Measurements from ENCODE around the gene GPATCH4. TPM values are rescaled to one million over a fixed set of nuclear protein-coding genes. Genes with fewer than 3 reads are reported as not detected.
"Not testable (repeated sequence)": the region's sequence is repeated elsewhere in the genome, so short reads cannot be mapped to it uniquely, and the experiment has no call there.

GPATCH4 gene
- total RNA-seq, 1 donor from 2014 or later = 104 TPM

DNA sequence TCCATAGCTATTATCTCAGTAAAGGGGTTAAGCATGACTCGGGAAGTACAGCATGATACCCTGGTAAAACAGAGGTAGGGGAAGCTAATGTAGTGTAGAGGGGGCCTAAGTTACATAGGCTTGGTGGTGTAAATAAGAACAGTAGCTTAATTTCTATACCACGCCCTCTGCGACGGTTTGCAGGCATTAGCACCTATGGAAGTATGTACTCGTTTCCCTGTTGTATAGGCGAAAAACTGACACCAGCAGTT is 10.2 kb downstream of the GPATCH4 start:
- Mint-ChIP-seq H3K27me3 (ENCODE audit: insufficient read depth) (no peaks in the 10 kb centered on the region), H3K4me1 (ENCODE audit: low read depth) (peaks cover 19% of the 10 kb centered on the region), H3K9me3 (no peaks in the 10 kb centered on the region), H3K4me3 (peak overlapping the region; percentile 83), H3K27ac (peak overlapping the region; percentile 85), H3K36me3 (ENCODE audit: low read depth) (peaks cover 19% of the 10 kb centered on the region)
- intact Hi-C loops (cut with micrococcal nuclease) = loop anchor here (1.0 to 5.0 kb wide), 4 partner anchors 10 to 253 kb away; partner anchors contain the start of genes CCT3, GPATCH4, IQGAP3 and ISG20L2
- no peak for DNase-seq (ENCODE audit: low spot score)

- H3K36me3 Mint-ChIP-seq (ENCODE audit: low read depth) = peaks cover 14% of the 10 kb centered on the region
- peaks cover 19% of the 10 kb centered on the region for H3K4me1 Mint-ChIP-seq (ENCODE audit: low read depth)
Measured at GRCh38 chr1:156590326-156591180, 10.7 kb downstream of the GPATCH4 start.

GRCh38 chr1:156589546-156589945 is 11.7 kb downstream of the GPATCH4 start:
- no peak overlapping the region for H3K27ac Mint-ChIP-seq
- no peaks in the 10 kb centered on the region for H3K27me3 Mint-ChIP-seq (ENCODE audit: insufficient read depth)
- intact Hi-C loops (cut with micrococcal nuclease) = no loop called here
- DNase-seq (ENCODE audit: low spot score) = no peak
- no peak overlapping the region for H3K4me3 Mint-ChIP-seq
- H3K36me3 Mint-ChIP-seq (ENCODE audit: low read depth) = peaks cover 5% of the 10 kb centered on the region
- no peaks in the 10 kb centered on the region for H3K9me3 Mint-ChIP-seq
- H3K4me1 Mint-ChIP-seq (ENCODE audit: low read depth) = peaks cover 19% of the 10 kb centered on the region

More at GRCh38 chr1:156590326-156591180, 10.7 kb downstream of the GPATCH4 start:
- peak overlapping the region; percentile 83 for H3K4me3 Mint-ChIP-seq
- peak overlapping the region; percentile 85 for H3K27ac Mint-ChIP-seq
- intact Hi-C loops (cut with micrococcal nuclease) = loop anchor here (1.0 to 5.0 kb wide), 4 partner anchors 11 to 252 kb away; partner anchors contain the start of genes CCT3, GPATCH4, IQGAP3 and ISG20L2
- H3K9me3 Mint-ChIP-seq = no peaks in the 10 kb centered on the region
- DNase-seq (ENCODE audit: low spot score) = no peak
- H3K27me3 Mint-ChIP-seq (ENCODE audit: insufficient read depth) = no peaks in the 10 kb centered on the region

- H3K9me3 Mint-ChIP-seq; H3K27ac Mint-ChIP-seq; DNase-seq (ENCODE audit: low spot score); H3K36me3 Mint-ChIP-seq (ENCODE audit: low read depth); intact Hi-C loops (cut with micrococcal nuclease); H3K4me3 Mint-ChIP-seq; H3K27me3 Mint-ChIP-seq (ENCODE audit: insufficient read depth): not testable (repeated sequence)
- peaks cover 19% of the 10 kb centered on the region for H3K4me1 Mint-ChIP-seq (ENCODE audit: low read depth)
Measured at GRCh38 chr1:156587927-156588326, 13.4 kb downstream of the GPATCH4 start.

DNA sequence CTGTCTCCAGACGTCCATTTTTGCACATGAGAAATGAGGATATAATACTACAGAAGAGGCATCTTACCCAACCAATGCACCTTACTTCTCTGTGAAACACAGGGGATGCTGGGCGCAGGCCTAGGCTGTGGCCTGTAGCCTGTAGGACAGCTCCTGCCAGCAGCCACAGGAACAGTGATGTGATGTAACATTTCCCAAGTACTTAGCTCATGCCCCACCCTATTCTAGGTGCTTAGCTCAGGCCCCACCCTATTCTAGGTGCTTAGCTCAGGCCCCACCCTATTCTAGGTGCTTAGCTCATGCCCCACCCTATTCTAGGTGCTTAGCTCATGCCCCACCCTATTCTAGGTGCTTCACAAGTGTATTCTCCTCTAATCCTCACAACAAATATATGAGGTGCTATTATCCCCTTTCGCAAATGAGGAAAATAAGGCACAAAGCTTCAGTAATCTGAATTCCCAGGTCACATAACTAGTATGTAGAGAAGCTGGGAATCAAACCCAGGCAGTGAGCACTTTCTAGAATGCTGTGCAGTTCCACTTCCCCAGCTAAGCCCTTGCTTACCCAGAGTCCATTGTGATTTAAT is 14.3 kb downstream of the GPATCH4 start:
- Mint-ChIP-seq H3K4me1 (ENCODE audit: low read depth) (peaks cover 20% of the 10 kb centered on the region), H3K4me3 (no peak overlapping the region), H3K9me3 (no peaks in the 10 kb centered on the region), H3K27ac (no peak overlapping the region), H3K27me3 (ENCODE audit: insufficient read depth) (no peaks in the 10 kb centered on the region), H3K36me3 (ENCODE audit: low read depth) (no peaks in the 10 kb centered on the region)
- no peak for DNase-seq (ENCODE audit: low spot score)
- intact Hi-C loops (cut with micrococcal nuclease) = no loop called here

DNA sequence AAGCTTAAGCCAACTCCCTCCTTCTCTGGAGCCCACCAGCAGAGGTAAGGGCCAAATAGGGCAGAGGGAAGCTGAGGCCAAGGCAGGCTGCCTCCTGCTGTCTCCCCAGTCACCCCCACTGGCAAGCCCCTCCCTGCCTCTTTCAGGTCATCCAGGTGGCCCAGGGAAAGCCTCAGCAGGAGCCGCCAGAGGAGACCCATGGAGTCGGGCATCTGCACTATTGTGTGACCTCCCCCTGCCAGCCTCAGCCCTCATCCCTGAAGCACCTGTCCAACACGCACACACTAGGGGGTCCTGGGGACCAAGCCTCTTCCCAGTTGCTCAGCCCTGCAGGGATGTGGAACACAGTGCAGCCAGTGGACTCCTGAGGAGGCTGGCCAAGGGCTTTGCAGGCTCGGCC is 15.0 kb downstream of the GPATCH4 start:
- Mint-ChIP-seq H3K4me3 (no peak overlapping the region), H3K27me3 (ENCODE audit: insufficient read depth) (no peaks in the 10 kb centered on the region), H3K36me3 (ENCODE audit: low read depth) (no peaks in the 10 kb centered on the region)

GRCh38 chr1:156584813-156585212 is 16.5 kb downstream of the GPATCH4 start:
- H3K9me3 Mint-ChIP-seq = no peaks in the 10 kb centered on the region
- peaks cover 12% of the 10 kb centered on the region for H3K4me1 Mint-ChIP-seq (ENCODE audit: low read depth)
- intact Hi-C loops (cut with micrococcal nuclease) = loop anchor here (1.0 kb wide), 3 partner anchors 7 to 23 kb away; partner anchors contain the start of gene GPATCH4
- DNase-seq (ENCODE audit: low spot score) = no peak
- no peak overlapping the region for H3K4me3 Mint-ChIP-seq
- no peak overlapping the region for H3K27ac Mint-ChIP-seq
- H3K27me3 Mint-ChIP-seq (ENCODE audit: insufficient read depth) = no peaks in the 10 kb centered on the region
- H3K36me3 Mint-ChIP-seq (ENCODE audit: low read depth) = no peaks in the 10 kb centered on the region

More for the DNA sequence above, 15.0 kb downstream of the GPATCH4 start:
- no peak overlapping the region for H3K27ac Mint-ChIP-seq
- no peaks in the 10 kb centered on the region for H3K9me3 Mint-ChIP-seq
- intact Hi-C loops (cut with micrococcal nuclease) = no loop called here
- no peak for DNase-seq (ENCODE audit: low spot score)
- peaks cover 22% of the 10 kb centered on the region for H3K4me1 Mint-ChIP-seq (ENCODE audit: low read depth)

GRCh38 chr1:156583821-156584622 is 17.3 kb downstream of the GPATCH4 start:
- Mint-ChIP-seq H3K9me3 (no peaks in the 10 kb centered on the region), H3K27me3 (ENCODE audit: insufficient read depth) (no peaks in the 10 kb centered on the region), H3K36me3 (ENCODE audit: low read depth) (no peaks in the 10 kb centered on the region), H3K4me3 (no peak overlapping the region), H3K4me1 (ENCODE audit: low read depth) (peaks cover 12% of the 10 kb centered on the region), H3K27ac (no peak overlapping the region)
- intact Hi-C loops (cut with micrococcal nuclease) = loop anchor here (1.0 kb wide), 3 partner anchors 8 to 24 kb away; partner anchors contain the start of gene GPATCH4
- peak; percentile 51 for DNase-seq (ENCODE audit: low spot score)

DNA sequence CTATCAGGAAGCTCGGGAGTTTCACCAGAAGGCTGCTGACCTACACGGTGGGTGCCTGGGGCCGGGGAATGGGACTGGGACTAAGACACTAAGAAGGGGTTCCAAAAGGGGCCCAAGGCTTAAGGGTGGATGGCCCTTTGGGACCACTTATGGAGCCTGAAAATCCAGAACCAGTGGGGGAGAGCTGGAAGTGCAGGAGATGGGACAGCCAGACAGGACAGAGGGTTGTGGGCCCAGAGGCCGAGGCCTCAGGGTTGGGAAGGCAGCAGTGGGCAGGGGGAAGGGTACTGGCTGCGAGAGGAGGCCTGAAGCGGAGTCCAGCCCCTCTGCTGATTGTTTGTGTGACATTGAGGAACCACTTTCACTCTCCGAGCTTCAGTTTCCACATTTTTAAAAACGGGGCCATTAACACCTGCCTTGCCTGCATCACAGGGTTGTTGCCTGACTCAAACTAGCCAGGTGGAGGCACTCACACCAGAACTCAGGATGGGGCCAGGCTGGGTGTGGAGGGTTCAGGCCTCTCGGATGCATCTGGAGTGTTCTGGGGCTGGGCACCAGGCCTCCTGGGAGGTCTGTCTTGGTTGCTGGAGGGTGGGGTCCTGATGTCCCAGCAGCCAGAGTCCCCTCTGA is 18.8 kb downstream of the GPATCH4 start:
- intact Hi-C loops (cut with micrococcal nuclease) = no loop called here
- Mint-ChIP-seq H3K4me1 (ENCODE audit: low read depth) (peaks cover 12% of the 10 kb centered on the region), H3K4me3 (peak overlapping the region; percentile 74), H3K36me3 (ENCODE audit: low read depth) (no peaks in the 10 kb centered on the region), H3K9me3 (no peaks in the 10 kb centered on the region), H3K27ac (peak overlapping the region; percentile 83), H3K27me3 (ENCODE audit: insufficient read depth) (no peaks in the 10 kb centered on the region)
- DNase-seq (ENCODE audit: low spot score) = no peak

DNA sequence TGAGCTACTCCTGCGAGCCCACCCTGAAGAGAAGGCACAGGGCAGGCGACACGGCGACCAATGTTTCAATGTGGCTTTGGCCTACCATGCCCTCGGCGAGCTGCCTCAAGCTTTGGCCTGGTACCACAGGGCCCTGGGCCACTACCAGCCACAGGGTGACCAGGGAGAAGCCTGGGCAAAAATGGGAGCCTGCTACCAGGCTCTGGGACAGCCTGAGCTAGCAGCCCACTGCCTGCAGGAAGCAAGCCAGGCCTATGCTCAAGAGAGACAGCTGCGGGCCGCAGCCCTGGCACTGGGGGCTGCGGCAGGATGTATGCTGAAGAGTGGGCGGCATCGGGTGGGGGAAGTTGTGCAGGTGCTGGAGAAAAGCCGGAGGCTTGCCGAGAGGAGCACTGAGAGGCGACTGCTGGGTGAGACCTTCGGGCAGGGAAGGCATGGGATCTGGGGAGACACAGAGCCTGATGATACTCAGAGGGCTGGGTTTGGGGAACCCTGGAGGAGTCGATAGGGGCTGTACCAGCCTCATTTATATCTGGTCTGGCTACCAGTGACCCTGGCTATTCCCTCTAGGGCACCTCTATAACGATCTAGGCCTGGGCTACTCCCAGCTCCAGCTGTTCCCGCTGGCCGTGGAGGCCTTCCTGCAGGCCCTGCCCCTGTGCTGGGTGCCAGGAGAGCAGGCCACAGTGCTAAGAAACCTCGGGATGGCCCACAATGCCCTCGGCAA is 19.5 kb downstream of the GPATCH4 start:
- peak overlapping the region; percentile 74 for H3K4me3 Mint-ChIP-seq
- H3K27ac Mint-ChIP-seq = peak overlapping the region; percentile 83
- H3K4me1 Mint-ChIP-seq (ENCODE audit: low read depth) = peaks cover 12% of the 10 kb centered on the region
- H3K36me3 Mint-ChIP-seq (ENCODE audit: low read depth) = no peaks in the 10 kb centered on the region
- intact Hi-C loops (cut with micrococcal nuclease) = no loop called here
- no peaks in the 10 kb centered on the region for H3K9me3 Mint-ChIP-seq
- no peaks in the 10 kb centered on the region for H3K27me3 Mint-ChIP-seq (ENCODE audit: insufficient read depth)
- no peak for DNase-seq (ENCODE audit: low spot score)

GRCh38 chr1:156579472-156579871 is 21.8 kb downstream of the GPATCH4 start, which contains the start of gene TTC24:
TSS of gene TTC24 (plus strand) at chr1:156579723. CDS start at chr1:156581365, 1,642 bp downstream.
- Mint-ChIP-seq H3K27me3 (ENCODE audit: insufficient read depth) (peaks cover 4% of the 10 kb centered on the region), H3K4me1 (ENCODE audit: low read depth) (peaks cover 12% of the 10 kb centered on the region), H3K36me3 (ENCODE audit: low read depth) (no peaks in the 10 kb centered on the region), H3K4me3 (no peak within 1 kb of the TSS), H3K9me3 (no peaks in the 10 kb centered on the region), H3K27ac (no peak within 1 kb of the TSS)
- DNase-seq (ENCODE audit: low spot score) = no peak
- intact Hi-C loops (cut with micrococcal nuclease) = no loop called here

DNA sequence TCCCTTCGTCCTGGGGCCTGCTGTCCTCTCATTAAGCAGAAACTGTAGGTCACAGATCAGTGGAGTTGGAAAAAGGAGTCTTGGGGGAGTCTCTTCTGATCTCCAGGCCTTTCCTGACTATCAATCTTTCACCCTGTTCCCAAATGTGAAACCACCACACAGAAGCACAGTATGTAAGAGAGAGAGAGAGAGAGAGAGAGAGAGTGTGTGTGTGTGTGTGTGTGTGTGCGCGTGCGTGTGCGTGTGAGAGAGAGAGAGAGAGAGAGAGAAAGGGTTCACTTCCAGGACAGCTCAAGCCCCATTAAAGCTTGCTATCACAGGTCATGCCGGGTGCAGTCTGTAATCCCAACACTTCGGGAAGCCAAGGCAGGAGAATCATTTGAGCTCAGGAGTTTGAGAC is 23.2 kb downstream of the GPATCH4 start:
- DNase-seq (ENCODE audit: low spot score) = no peak
- Mint-ChIP-seq H3K27ac (no peak overlapping the region), H3K4me3 (no peak overlapping the region), H3K9me3 (no peaks in the 10 kb centered on the region), H3K27me3 (ENCODE audit: insufficient read depth) (peaks cover 14% of the 10 kb centered on the region), H3K36me3 (ENCODE audit: low read depth) (no peaks in the 10 kb centered on the region), H3K4me1 (ENCODE audit: low read depth) (peaks cover 13% of the 10 kb centered on the region)
- intact Hi-C loops (cut with micrococcal nuclease) = no loop called here

Data from activated T-helper 1 cell treated with anti-CD3 and anti-CD28 coated beads, Interleukin-12 subunit alpha, Interleukin-12 subunit beta, Interleukin-2, Interleukin-4 antibody, amounts not matched to agents 30 ng/mL and 10 ng/mL and 1 ng/mL, durations not matched to agents 14 hours and 24 hours and 36 hours (primary cell).